Endothelial cell of umbilical vein (primary cell): ENCODE results near the gene MYH7. TPM values are rescaled to one million over a fixed set of nuclear protein-coding genes. Genes with fewer than 3 reads are reported as not detected.

Source experiments
- BruUV-seq: library from RNA; stranded (reverse); fragments of 400-500 nt; replicated peaks from 2 replicates; lab custom pipeline; 2021; lab: Mats Ljungman, UMichigan
- CTCF ChIA-PET: fragments of 300-600, 350-600 bp; sonication (Branson Sonifier 250); formaldehyde crosslinking; loops from one replicate; lab custom pipeline; 2021; ENCODE audit warnings: antibody characterized with exemption, inconsistent platforms; lab: Charles Lee
- POLR2A ChIA-PET: fragments of 300-600, 350-600 bp; sonication (Branson Sonifier 250); formaldehyde crosslinking; loops from one replicate; lab custom pipeline; 2021; ENCODE audit warnings: antibody characterized with exemption, inconsistent platforms; lab: Charles Lee
- DNase-seq: peaks from one replicate; pipeline ENCODE4 v3.0.0-alpha.2; 2011; ENCODE audit warnings: low read depth, low spot score
- FAIRE-seq: peaks from 2 replicates; lab custom pipeline; 2011; peaks lifted over from hg19 to GRCh38; lab: Jason Lieb, UNC
- H2AFZ ChIP-seq: 2 replicates; pipeline ENCODE4 v1.6.0; 2012; ENCODE audit warnings: low read depth, low read length, control low read depth, inconsistent platforms
- H3K27ac ChIP-seq: 2 replicates; pipeline ENCODE4 v1.5.1; 2011; ENCODE audit warnings: low read depth, mild to moderate bottlenecking, control low read depth, low read length, moderate library complexity; ENCODE audit not compliant: insufficient read depth
- H3K27me3 ChIP-seq, 2 experiments: 2 replicates each; pipeline versions ENCODE4 v1.6.0 to v1.6.1; 2011; ENCODE audit warnings: low read length in 2 of 2, mixed read lengths in 1 of 2; ENCODE audit not compliant: control insufficient read depth in 2 of 2, insufficient read depth in 2 of 2
- H3K36me3 ChIP-seq, 2 experiments: 2 replicates in 1 of 2; 3 replicates in 1 of 2; pipeline ENCODE4 v1.5.1; 2011; ENCODE audit warnings: low read length in 2 of 2, mild to moderate bottlenecking in 1 of 2, moderate library complexity in 1 of 2; ENCODE audit not compliant: control insufficient read depth in 2 of 2, insufficient read depth in 2 of 2; ENCODE audit errors: extremely low read depth in 1 of 2
- H3K4me1 ChIP-seq: 3 replicates; pipeline ENCODE4 v1.5.1; 2011; ENCODE audit warnings: mild to moderate bottlenecking, low read length; ENCODE audit not compliant: control insufficient read depth, insufficient read depth; ENCODE audit errors: extremely low read depth
- H3K4me2 ChIP-seq: 2 replicates; pipeline ENCODE4 v1.6.1; 2011; ENCODE audit warnings: low read length, control low read depth, mixed read lengths; ENCODE audit not compliant: insufficient read depth
- H3K4me3 ChIP-seq, 3 experiments: fragments of 200-600 bp in 1 of 3; sonication (generic), shearing (Covaris generic) in 1 of 3; replicated peaks in 1 of 3; 2 replicates each; pipeline ENCODE4 v1.5.1; 2011 to 2016; ENCODE audit warnings: control low read depth in 3 of 3, low read length in 3 of 3, mild to moderate bottlenecking in 2 of 3, inconsistent platforms in 1 of 3, low read depth in 1 of 3, moderate library complexity in 1 of 3; ENCODE audit not compliant: insufficient read depth in 1 of 3
- H3K79me2 ChIP-seq: 2 replicates; pipeline ENCODE4 v1.6.0; 2012; ENCODE audit warnings: low read length, inconsistent platforms; ENCODE audit not compliant: control insufficient read depth, insufficient read depth
- H3K9ac ChIP-seq: replicated peaks from 2 replicates; pipeline ENCODE3; 2011; ENCODE audit warnings: low read length, control low read depth; ENCODE audit not compliant: insufficient read depth; ENCODE audit errors: extremely low read depth
- H3K9me1 ChIP-seq: replicated peaks from 3 replicates; pipeline ENCODE4 v1.6.0; 2011; ENCODE audit warnings: mild to moderate bottlenecking, low read length; ENCODE audit not compliant: control insufficient read depth, insufficient read depth; ENCODE audit errors: extremely low read depth
- H3K9me3 ChIP-seq: replicated peaks from 2 replicates; pipeline ENCODE4 v1.5.1; 2012; ENCODE audit warnings: low read length, inconsistent platforms; ENCODE audit not compliant: control insufficient read depth, insufficient read depth
- H4K20me1 ChIP-seq: replicated peaks from 2 replicates; pipeline ENCODE3; 2011; ENCODE audit warnings: mild to moderate bottlenecking, low read length; ENCODE audit not compliant: control insufficient read depth, insufficient read depth; ENCODE audit errors: extremely low read depth
- EZH2 ChIP-seq: IDR thresholded peaks from 2 replicates; pipeline ENCODE4 v1.6.1; 2012; ENCODE audit warnings: borderline replicate concordance, low read depth, mild to moderate bottlenecking, moderate library complexity, low read length, inconsistent platforms; ENCODE audit not compliant: severe bottlenecking
- MAX ChIP-seq: IDR thresholded peaks from 2 replicates; pipeline ENCODE4 v1.6.1; 2011; ENCODE audit not compliant: insufficient read depth, insufficient read length
- MYC ChIP-seq: IDR thresholded peaks from one replicate; pipeline ENCODE4 v1.6.1; 2011; ENCODE audit warnings: mild to moderate bottlenecking, low read depth, low read length
- dilution Hi-C: fragments of 300-500 bp; cut with MboI; formaldehyde crosslinking; loops from one replicate; pipeline ENCODE4 v1.15.0; 2019; ENCODE audit warnings: low sequenced_read_pairs; ENCODE audit not compliant: extremely low pct_ligation_motif_present
- intact Hi-C: fragments of 100-400 bp; cut with micrococcal nuclease; formaldehyde crosslinking; loops from one replicate; pipeline ENCODE4 v1.10.0; 2022
- polyA plus RNA-seq, 4 experiments: library from polyadenylated mRNA; depleted of rRNA in 3 of 4; stranded (reverse) in 3 of 4; unstranded in 1 of 4; fragments of >200 nt; gene quantifications; 2 replicates each; pipeline versions ENCODE4 v1.2.1 to v1.2.3, GENCODE V29; 2011 to 2012; ENCODE audit warnings: missing spikeins in 1 of 4
- total RNA-seq: library from RNA; stranded (reverse); gene quantifications from 2 replicates; pipeline ENCODE4 v1.2.3, GENCODE V29; 2021

Gene MYH7
- total and polyA plus RNA-seq, 2 donors (not counting 3 experiments of a cell fraction or from before 2014, with no cell fraction given) = not detected

GRCh38 chr14:23366426-23366921, 69.0 kb downstream of the MYH7 start:
- Histone ChIP-seq H2AFZ (no peak overlapping the region), H3K27ac (no peak overlapping the region), H3K36me3 (no peaks in the 10 kb centered on the region), H3K27me3 (peaks cover 42 to 47% of the 10 kb centered on the region in 2 experiments), H3K4me3 (no peak overlapping the region), H3K4me2 (no peak overlapping the region), H4K20me1 (no peaks in the 10 kb centered on the region), H3K79me2 (no peaks in the 10 kb centered on the region), H3K4me1 (no peaks in the 10 kb centered on the region), H3K9me3 (no peaks in the 10 kb centered on the region), H3K9ac (no peak overlapping the region), H3K9me1 (no peaks in the 10 kb centered on the region)
- intact Hi-C loops = no loop called here
- BruUV-seq = no TSS peak
- FAIRE-seq = no peak
- no peak for TF ChIP-seq MAX
- ChIA-PET POLR2A (no interaction called here), CTCF (no interaction called here)
- DNase-seq = no peak
- dilution Hi-C loops = no loop called here

GRCh38 chr14:23365732-23366425, 69.6 kb downstream of the MYH7 start:
- no peaks in the 10 kb centered on the region for H3K79me2 ChIP-seq
- H2AFZ ChIP-seq = no peak overlapping the region
- no peak overlapping the region for H3K27ac ChIP-seq
- CTCF ChIA-PET = no interaction called here
- FAIRE-seq = no peak
- no peaks in the 10 kb centered on the region for H3K36me3 ChIP-seq
- intact Hi-C loops = no loop called here
- H3K4me1 ChIP-seq = no peaks in the 10 kb centered on the region
- DNase-seq = no peak
- TF ChIP-seq EZH2 (peak; percentile 69), MYC (no peak)
- H4K20me1 ChIP-seq = no peaks in the 10 kb centered on the region
- H3K9ac ChIP-seq = no peak overlapping the region
- POLR2A ChIA-PET = no interaction called here
- H3K4me2 ChIP-seq = no peak overlapping the region
- peaks cover 42 to 47% of the 10 kb centered on the region in 2 experiments for H3K27me3 ChIP-seq
- H3K9me3 ChIP-seq = no peaks in the 10 kb centered on the region
- dilution Hi-C loops = no loop called here
- no peak overlapping the region for H3K4me3 ChIP-seq
- no peaks in the 10 kb centered on the region for H3K9me1 ChIP-seq
- BruUV-seq = no TSS peak
